OCI-LY7 (cell line): Measurements from ENCODE around the gene PRDM5. TPM values are rescaled to one million over a fixed set of nuclear protein-coding genes. Genes with fewer than 3 reads are reported as not detected.
A peak's percentile ranks its signal among the peaks of the same experiment; 100 is the strongest.

ENCODE experiments used
- BruUV-seq: library from RNA; stranded (reverse); fragments of 400-500 nt; replicated peaks from 2 replicates; lab custom pipeline; 2021; lab: Mats Ljungman, UMichigan
- CTCF ChIA-PET: fragments of 300-600 bp; sonication (Branson Sonifier 250); formaldehyde crosslinking; loops from one replicate; lab custom pipeline; 2022; ENCODE audit warnings: antibody characterized with exemption; ENCODE audit not compliant: unreplicated experiment; lab: Charles Lee
- POLR2A ChIA-PET: fragments of 300-600 bp; sonication (Branson Sonifier 250); formaldehyde crosslinking; loops from one replicate; lab custom pipeline; 2022; ENCODE audit warnings: antibody characterized with exemption; lab: Charles Lee
- DNase-seq: peaks from one replicate; pipeline ENCODE4 v3.0.0-alpha.2; 2015; ENCODE audit warnings: low spot score
- H2AFZ ChIP-seq: fragments of 200-600 bp; sonication (generic), shearing (Covaris generic); 2 replicates; pipeline ENCODE4 v1.6.1; 2014; ENCODE audit warnings: mild to moderate bottlenecking, antibody characterized with exemption, low read length, moderate library complexity
- H3K27ac ChIP-seq: fragments of 200-600 bp; sonication (generic); 2 replicates; pipeline ENCODE4 v1.5.1; 2014; ENCODE audit warnings: mixed run types, low read depth, mild to moderate bottlenecking, moderate library complexity, low read length, inconsistent platforms; ENCODE audit not compliant: poor library complexity, severe bottlenecking
- H3K36me3 ChIP-seq: fragments of 200-600 bp; sonication (generic); 2 replicates; pipeline ENCODE4 v1.6.1; 2014; ENCODE audit warnings: mild to moderate bottlenecking, antibody characterized with exemption, low read length, moderate library complexity, mixed read lengths; ENCODE audit not compliant: insufficient read depth
- H3K4me1 ChIP-seq: fragments of 200-600 bp; sonication (generic); 2 replicates; pipeline ENCODE4 v1.5.1; 2014; ENCODE audit warnings: mild to moderate bottlenecking, low read length; ENCODE audit not compliant: insufficient read depth, poor library complexity, severe bottlenecking
- H3K4me2 ChIP-seq: fragments of 200-600 bp; sonication (generic); 2 replicates; pipeline ENCODE4 v1.6.1; 2014; ENCODE audit warnings: mild to moderate bottlenecking, low read length
- H3K4me3 ChIP-seq: fragments of 200-600 bp; sonication (generic); 2 replicates; pipeline ENCODE4 v1.5.1; 2014; ENCODE audit warnings: mild to moderate bottlenecking, low read depth, low read length; ENCODE audit not compliant: poor library complexity, severe bottlenecking
- H3K79me2 ChIP-seq: fragments of 200-600 bp; sonication (generic); 2 replicates; pipeline ENCODE4 v1.6.1; 2016; ENCODE audit warnings: low read depth, mild to moderate bottlenecking, low read length, moderate library complexity, mixed read lengths; ENCODE audit not compliant: insufficient read depth
- H3K9me2 ChIP-seq: fragments of 200-600 bp; sonication (generic); 2 replicates; pipeline ENCODE4 v1.6.1; 2016; ENCODE audit warnings: mild to moderate bottlenecking, low read length, mixed read lengths; ENCODE audit not compliant: insufficient read depth
- H3K9me3 ChIP-seq: fragments of 200-600 bp; sonication (generic); 2 replicates; pipeline ENCODE4 v1.6.1; 2014; ENCODE audit warnings: mild to moderate bottlenecking, mixed run types, low read length, mixed read lengths
- H4K20me1 ChIP-seq: fragments of 200-600 bp; sonication (generic); 2 replicates; pipeline ENCODE4 v1.6.1; 2014; ENCODE audit warnings: mild to moderate bottlenecking, antibody characterized with exemption, low read length, moderate library complexity, mixed read lengths; ENCODE audit not compliant: insufficient read depth
- EZH2phosphoT487 ChIP-seq: fragments of 200-600 bp; sonication (generic); IDR thresholded peaks from 2 replicates; pipeline ENCODE4 v1.6.1; 2018; ENCODE audit warnings: low read depth, borderline replicate concordance, mild to moderate bottlenecking, mixed run types, antibody characterized with exemption, low read length, moderate library complexity, mixed read lengths
- intact Hi-C: fragments of 100-400 bp; cut with micrococcal nuclease; formaldehyde crosslinking; loops from one replicate; pipeline ENCODE4 v1.10.0; 2022; ENCODE audit not compliant: unreplicated experiment
- total RNA-seq, 2 experiments: library from RNA; depleted of rRNA in 1 of 2; stranded (reverse); fragments of >200 nt in 1 of 2; shearing (Covaris generic) in 1 of 2; gene quantifications; 2 replicates each; pipeline ENCODE4 v1.2.3, GENCODE V29; 2014 to 2022
- TF ChIP-seq, protein P1 (sequence below): fragments of 200-600 bp; sonication (generic); conservative IDR thresholded peaks from 2 replicates; pipeline ENCODE4 v1.5.1; 2014; ENCODE audit warnings: mild to moderate bottlenecking, antibody characterized with exemption, low read length, moderate library complexity, mixed read lengths

The PRDM5 gene
- total RNA-seq, 2 experiments from 2014 or later = 0.22 to 0.76 TPM

- H3K79me2 ChIP-seq = no peaks in the 10 kb centered on the region
- H3K27ac ChIP-seq = no peak overlapping the region
- BruUV-seq = no TSS peak
- intact Hi-C loops = no loop called here
- H4K20me1 ChIP-seq = no peaks in the 10 kb centered on the region
- ChIA-PET CTCF (no interaction called here), POLR2A (interaction anchor here (1.0 kb wide), 2 partner anchors 42 to 55 kb away, joined by 3 to 4 read pairs; no protein-coding TSS in a partner anchor)
- no peak overlapping the region for H3K4me2 ChIP-seq
- no peak overlapping the region for H2AFZ ChIP-seq
- H3K4me1 ChIP-seq = no peaks in the 10 kb centered on the region
- no peak for DNase-seq
- no peak for TF ChIP-seq EZH2phosphoT487
- TF ChIP-seq, protein P1, sequence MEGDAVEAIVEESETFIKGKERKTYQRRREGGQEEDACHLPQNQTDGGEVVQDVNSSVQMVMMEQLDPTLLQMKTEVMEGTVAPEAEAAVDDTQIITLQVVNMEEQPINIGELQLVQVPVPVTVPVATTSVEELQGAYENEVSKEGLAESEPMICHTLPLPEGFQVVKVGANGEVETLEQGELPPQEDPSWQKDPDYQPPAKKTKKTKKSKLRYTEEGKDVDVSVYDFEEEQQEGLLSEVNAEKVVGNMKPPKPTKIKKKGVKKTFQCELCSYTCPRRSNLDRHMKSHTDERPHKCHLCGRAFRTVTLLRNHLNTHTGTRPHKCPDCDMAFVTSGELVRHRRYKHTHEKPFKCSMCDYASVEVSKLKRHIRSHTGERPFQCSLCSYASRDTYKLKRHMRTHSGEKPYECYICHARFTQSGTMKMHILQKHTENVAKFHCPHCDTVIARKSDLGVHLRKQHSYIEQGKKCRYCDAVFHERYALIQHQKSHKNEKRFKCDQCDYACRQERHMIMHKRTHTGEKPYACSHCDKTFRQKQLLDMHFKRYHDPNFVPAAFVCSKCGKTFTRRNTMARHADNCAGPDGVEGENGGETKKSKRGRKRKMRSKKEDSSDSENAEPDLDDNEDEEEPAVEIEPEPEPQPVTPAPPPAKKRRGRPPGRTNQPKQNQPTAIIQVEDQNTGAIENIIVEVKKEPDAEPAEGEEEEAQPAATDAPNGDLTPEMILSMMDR = no peak
- no peak overlapping the region for H3K4me3 ChIP-seq
- no peaks in the 10 kb centered on the region for H3K9me2 ChIP-seq
- H3K9me3 ChIP-seq = no peaks in the 10 kb centered on the region
- H3K36me3 ChIP-seq = no peaks in the 10 kb centered on the region
These were observed 24.4 kb downstream of the PRDM5 start for GRCh38 chr4:120897981-120898719.

GRCh38 chr4:120895554-120895953 lies 27.0 kb downstream of the PRDM5 start:
- Histone ChIP-seq H3K36me3 (no peaks in the 10 kb centered on the region), H3K4me1 (no peaks in the 10 kb centered on the region), H3K79me2 (no peaks in the 10 kb centered on the region), H3K9me2 (no peaks in the 10 kb centered on the region), H2AFZ (peak overlapping the region; percentile 13; the same call in 1 of the 2 replicates), H4K20me1 (no peaks in the 10 kb centered on the region), H3K9me3 (no peaks in the 10 kb centered on the region), H3K27ac (no peak overlapping the region), H3K4me2 (no peak overlapping the region), H3K4me3 (no peak overlapping the region)
- CTCF ChIA-PET = no interaction called here
- no peak for DNase-seq
- intact Hi-C loops = no loop called here
- TF ChIP-seq, protein P1 = no peak
- TF ChIP-seq EZH2phosphoT487 = no peak
- no TSS peak for BruUV-seq
- POLR2A ChIA-PET = interaction anchor here (0.9 to 1.3 kb wide), 4 partner anchors 13 to 205 kb away, joined by 3 to 4 read pairs (median 3); no protein-coding TSS in a partner anchor

DNA sequence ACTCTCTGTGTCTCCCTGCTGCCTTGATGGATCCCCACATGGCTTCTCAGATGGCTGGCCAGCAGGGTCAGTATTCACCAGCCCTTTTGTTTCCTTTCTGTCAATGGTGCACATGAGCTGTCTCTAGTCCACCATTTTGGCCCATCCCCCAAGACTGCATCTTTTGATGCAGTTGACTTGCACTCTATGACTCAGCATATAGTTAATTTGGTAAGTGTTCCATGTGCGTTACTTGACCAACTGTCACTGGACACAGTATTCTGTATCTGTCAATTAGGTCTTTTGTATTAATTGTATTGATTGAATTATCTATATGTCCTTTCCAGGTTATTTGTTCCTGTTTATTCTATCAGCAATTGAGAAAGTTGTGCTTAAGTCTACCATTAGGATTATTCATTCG lies 29.2 kb downstream of the PRDM5 start:
- no peak for DNase-seq
- H3K4me3 ChIP-seq = no peak overlapping the region
- no peak overlapping the region for H3K27ac ChIP-seq
- POLR2A ChIA-PET = no interaction called here
- H3K9me3 ChIP-seq = no peaks in the 10 kb centered on the region
- no peaks in the 10 kb centered on the region for H4K20me1 ChIP-seq
- no peaks in the 10 kb centered on the region for H3K36me3 ChIP-seq
- no peak overlapping the region for H2AFZ ChIP-seq
- TF ChIP-seq, protein P1 = no peak
- no peak for TF ChIP-seq EZH2phosphoT487
- H3K4me2 ChIP-seq = no peak overlapping the region
- no peaks in the 10 kb centered on the region for H3K4me1 ChIP-seq
- H3K79me2 ChIP-seq = no peaks in the 10 kb centered on the region
- H3K9me2 ChIP-seq = no peaks in the 10 kb centered on the region
- CTCF ChIA-PET = no interaction called here
- BruUV-seq = no TSS peak
- intact Hi-C loops = no loop called here
